Hippocampal formation (tissue), 2 donors: ENCODE data around the gene KANK3.
A peak's percentile ranks its signal among the peaks of the same experiment; 100 is the strongest.
"Not testable (repeated sequence)": the region's sequence is repeated elsewhere in the genome, so short reads cannot be mapped to it uniquely, and the experiment has no call there.

Experiments
- DNase-seq, 2 donors: peaks; one replicate each; lab custom pipeline; 2025; lab: John Stamatoyannopoulos, UW

Gene KANK3

GRCh38 chr19:8342684-8343482 is at the start of gene KANK3:
Gene KANK3, minus strand, starts transcription at chr19:8343262. Its CDS starts 5,434 bp downstream, at chr19:8337828.
- peak; percentile 76 to 83 for DNase-seq

- peak in 1 of 2 donors; percentile 34 for DNase-seq
Measured at GRCh38 chr19:8392017-8392591, 49.0 kb upstream of the KANK3 start.

- DNase-seq: no peak
Measured at GRCh38 chr19:8391198-8392016, 48.3 kb upstream of the KANK3 start.

GRCh38 chr19:8390617-8390981 is 47.5 kb upstream of the KANK3 start:
- DNase-seq: peak; percentile 92 to 97

GRCh38 chr19:8389891-8390616 is 47.0 kb upstream of the KANK3 start, which contains the start of gene RAB11B:
Gene RAB11B, plus strand, starts transcription at chr19:8390360. Its CDS starts 57 bp downstream, at chr19:8390417.
- DNase-seq: peak; percentile 99 to 100

- no peak for DNase-seq
Measured at GRCh38 chr19:8388612-8388958, 45.5 kb upstream of the KANK3 start.

GRCh38 chr19:8387688-8388611 is 44.9 kb upstream of the KANK3 start:
- DNase-seq: no peak

GRCh38 chr19:8386990-8387389 is 43.9 kb upstream of the KANK3 start:
- DNase-seq: no peak

GRCh38 chr19:8386419-8386818 is 43.4 kb upstream of the KANK3 start:
- not testable (repeated sequence) for DNase-seq

- DNase-seq: not testable (repeated sequence)
Measured at GRCh38 chr19:8385566-8385965, 42.5 kb upstream of the KANK3 start.

GRCh38 chr19:8385103-8385502 is 42.0 kb upstream of the KANK3 start:
- DNase-seq: not testable (repeated sequence)

GRCh38 chr19:8384569-8384968 is 41.5 kb upstream of the KANK3 start:
- DNase-seq: not testable (repeated sequence)

GRCh38 chr19:8379156-8379891 is 36.3 kb upstream of the KANK3 start:
- DNase-seq: not testable (repeated sequence)

- no peak for DNase-seq
Measured at GRCh38 chr19:8377598-8377997, 34.5 kb upstream of the KANK3 start.

- DNase-seq: not testable (repeated sequence)
Measured at GRCh38 chr19:8376373-8376974, 33.4 kb upstream of the KANK3 start.

GRCh38 chr19:8375766-8376165 is 32.7 kb upstream of the KANK3 start:
- DNase-seq: not testable (repeated sequence)

- DNase-seq: no peak
Measured at GRCh38 chr19:8373867-8374813, 31.1 kb upstream of the KANK3 start.

GRCh38 chr19:8371011-8371804 is 28.1 kb upstream of the KANK3 start:
- no peak for DNase-seq
